ENCODE data around the gene ROR1. TPM values are rescaled to one million over a fixed set of nuclear protein-coding genes. Genes with fewer than 3 reads are reported as not detected.

The ROR1 gene
- total RNA-seq, 2 experiments from 2014 or later: not detected

- Mint-ChIP-seq H3K4me3 (no peak overlapping the region), H3K36me3 (ENCODE audit: low read depth) (no peaks in the 10 kb centered on the region), H3K9me3 (no peaks in the 10 kb centered on the region), H3K4me1 (ENCODE audit: low read depth) (no peaks in the 10 kb centered on the region), H3K27ac (no peak overlapping the region), H3K27me3 (peaks cover under 1% of the 10 kb centered on the region)
- ChIA-PET CTCF (no interaction called here), POLR2A (no interaction called here)
- ATAC-seq (no peak), DNase-seq (no peak)
- intact Hi-C loops (cut with micrococcal nuclease): no loop called here
- TF ChIP-seq, protein P1, sequence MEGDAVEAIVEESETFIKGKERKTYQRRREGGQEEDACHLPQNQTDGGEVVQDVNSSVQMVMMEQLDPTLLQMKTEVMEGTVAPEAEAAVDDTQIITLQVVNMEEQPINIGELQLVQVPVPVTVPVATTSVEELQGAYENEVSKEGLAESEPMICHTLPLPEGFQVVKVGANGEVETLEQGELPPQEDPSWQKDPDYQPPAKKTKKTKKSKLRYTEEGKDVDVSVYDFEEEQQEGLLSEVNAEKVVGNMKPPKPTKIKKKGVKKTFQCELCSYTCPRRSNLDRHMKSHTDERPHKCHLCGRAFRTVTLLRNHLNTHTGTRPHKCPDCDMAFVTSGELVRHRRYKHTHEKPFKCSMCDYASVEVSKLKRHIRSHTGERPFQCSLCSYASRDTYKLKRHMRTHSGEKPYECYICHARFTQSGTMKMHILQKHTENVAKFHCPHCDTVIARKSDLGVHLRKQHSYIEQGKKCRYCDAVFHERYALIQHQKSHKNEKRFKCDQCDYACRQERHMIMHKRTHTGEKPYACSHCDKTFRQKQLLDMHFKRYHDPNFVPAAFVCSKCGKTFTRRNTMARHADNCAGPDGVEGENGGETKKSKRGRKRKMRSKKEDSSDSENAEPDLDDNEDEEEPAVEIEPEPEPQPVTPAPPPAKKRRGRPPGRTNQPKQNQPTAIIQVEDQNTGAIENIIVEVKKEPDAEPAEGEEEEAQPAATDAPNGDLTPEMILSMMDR (IDR thresholded peaks at IDR 0.05): no peak
Measured at GRCh38 chr1:63924600-63924999, 150.8 kb downstream of the ROR1 start.

DNA sequence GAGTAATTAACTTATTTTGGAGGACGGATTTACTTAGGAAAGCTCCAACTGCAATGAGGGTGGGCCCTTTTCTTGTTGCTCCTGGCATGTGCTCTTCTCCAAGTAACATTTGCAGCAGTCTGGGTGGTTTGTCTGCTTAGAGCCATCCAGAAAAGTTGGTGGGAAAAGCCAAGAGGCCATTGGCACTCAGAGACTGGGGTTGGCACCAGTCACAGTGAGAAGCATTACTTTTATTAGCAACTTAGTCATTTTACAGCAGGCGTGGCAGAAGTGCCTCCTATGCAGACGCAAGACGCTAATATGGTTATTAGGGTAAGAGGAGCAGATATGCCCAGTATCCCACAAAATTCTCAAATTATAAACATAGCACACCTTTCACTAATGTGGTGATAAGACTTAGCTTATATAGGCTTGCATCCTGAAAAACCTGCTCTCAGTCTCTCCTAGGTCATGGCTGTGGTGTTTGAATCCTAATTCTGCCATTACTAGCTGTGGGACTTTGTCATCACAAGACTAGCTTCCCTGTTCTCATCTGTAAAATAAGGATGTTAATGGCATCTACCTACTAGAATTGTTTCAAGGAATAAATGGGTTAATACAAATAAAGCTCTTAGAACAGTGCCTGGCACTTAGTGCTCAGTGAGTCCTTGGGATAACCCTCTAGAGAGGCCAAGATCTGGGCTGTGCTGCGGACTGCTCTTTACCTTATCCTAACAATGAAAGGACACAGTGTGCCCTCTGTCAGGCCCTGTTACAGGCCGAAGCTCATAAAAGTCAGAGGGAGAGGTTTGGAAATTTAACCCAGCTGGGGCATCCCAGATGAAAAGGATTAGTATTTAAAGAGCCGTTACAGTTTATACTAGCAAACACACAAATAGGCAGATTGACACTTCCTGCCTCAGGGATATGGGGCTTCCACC, 154.6 kb downstream of the ROR1 start:
- no peak for ATAC-seq
- H3K27ac Mint-ChIP-seq: no peak overlapping the region
- intact Hi-C loops (cut with micrococcal nuclease): no loop called here
- ChIA-PET CTCF (interaction anchor here (1.4 kb wide), 1 partner anchor 10 kb away, joined by 4 read pairs; no protein-coding TSS in a partner anchor), POLR2A (no interaction called here)
- H3K9me3 Mint-ChIP-seq: no peaks in the 10 kb centered on the region
- no peak overlapping the region for H3K4me3 Mint-ChIP-seq
- H3K4me1 Mint-ChIP-seq (ENCODE audit: low read depth): no peaks in the 10 kb centered on the region
- DNase-seq: no peak
- TF ChIP-seq, protein P1 (IDR thresholded peaks at IDR 0.05): no peak
- no peaks in the 10 kb centered on the region for H3K36me3 Mint-ChIP-seq (ENCODE audit: low read depth)
- no peaks in the 10 kb centered on the region for H3K27me3 Mint-ChIP-seq

DNA sequence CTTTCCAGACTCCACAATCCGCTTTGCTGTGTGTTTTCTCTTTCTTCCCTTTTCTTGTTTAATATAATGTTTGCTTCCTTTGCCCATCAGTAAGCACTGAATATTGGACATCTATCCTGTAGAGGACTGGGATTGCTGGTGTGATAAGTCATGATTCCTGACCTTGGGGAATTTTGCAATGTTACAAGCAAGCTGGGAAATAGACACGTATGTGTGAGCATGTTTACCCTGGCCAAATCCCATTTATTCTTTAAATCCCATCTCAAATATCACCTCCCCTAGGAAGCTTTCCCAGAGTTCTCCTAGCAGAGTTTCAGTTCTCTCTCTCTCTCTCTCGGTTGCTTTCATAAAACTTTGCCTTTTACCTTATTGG, 155.3 kb downstream of the ROR1 start:
- CTCF ChIA-PET: no interaction called here

DNA sequence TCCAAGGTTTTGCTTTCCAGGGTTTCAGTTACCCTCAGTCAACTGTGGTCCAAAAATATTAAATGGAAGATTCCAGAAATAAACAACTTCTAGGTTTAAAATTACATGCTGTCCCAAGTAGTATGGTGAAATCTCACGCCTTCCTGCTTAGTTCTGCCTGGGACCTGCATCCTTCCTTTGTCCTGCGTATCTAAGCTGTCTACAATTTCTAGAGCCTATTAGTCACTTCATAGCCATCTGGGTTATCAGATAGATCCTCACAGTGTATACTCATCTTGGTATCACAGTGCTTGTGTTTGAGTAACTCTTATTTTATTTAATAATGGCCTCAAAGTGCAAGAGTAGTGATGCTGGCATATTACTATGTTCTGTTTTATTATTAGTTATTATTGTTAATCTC, 157.7 kb downstream of the ROR1 start:
- no peak for DNase-seq
- ATAC-seq: no peak
- H3K4me1 Mint-ChIP-seq (ENCODE audit: low read depth): no peaks in the 10 kb centered on the region
- intact Hi-C loops (cut with micrococcal nuclease): no loop called here
- CTCF ChIA-PET: no interaction called here
- H3K36me3 Mint-ChIP-seq (ENCODE audit: low read depth): no peaks in the 10 kb centered on the region
- TF ChIP-seq, protein P1 (IDR thresholded peaks at IDR 0.05): no peak
- POLR2A ChIA-PET: no interaction called here
- no peak overlapping the region for H3K4me3 Mint-ChIP-seq
- H3K27me3 Mint-ChIP-seq: no peaks in the 10 kb centered on the region
- no peaks in the 10 kb centered on the region for H3K9me3 Mint-ChIP-seq
- no peak overlapping the region for H3K27ac Mint-ChIP-seq

More for the DNA sequence above, 155.3 kb downstream of the ROR1 start:
- no peak for DNase-seq
- intact Hi-C loops (cut with micrococcal nuclease): no loop called here
- no peak for ATAC-seq
- Mint-ChIP-seq H3K9me3 (no peaks in the 10 kb centered on the region), H3K4me3 (no peak overlapping the region), H3K36me3 (ENCODE audit: low read depth) (no peaks in the 10 kb centered on the region), H3K27me3 (no peaks in the 10 kb centered on the region), H3K4me1 (ENCODE audit: low read depth) (no peaks in the 10 kb centered on the region), H3K27ac (no peak overlapping the region)
- TF ChIP-seq, protein P1 (IDR thresholded peaks at IDR 0.05): no peak
- POLR2A ChIA-PET: no interaction called here

- Mint-ChIP-seq H3K4me1 (ENCODE audit: low read depth) (no peaks in the 10 kb centered on the region), H3K4me3 (no peak overlapping the region), H3K36me3 (ENCODE audit: low read depth) (no peaks in the 10 kb centered on the region), H3K27ac (no peak overlapping the region), H3K27me3 (peaks cover under 1% of the 10 kb centered on the region), H3K9me3 (no peaks in the 10 kb centered on the region)
- DNase-seq: no peak
- POLR2A ChIA-PET: no interaction called here
- TF ChIP-seq, protein P1 (IDR thresholded peaks at IDR 0.05): no peak
- intact Hi-C loops (cut with micrococcal nuclease): no loop called here
- CTCF ChIA-PET: no interaction called here
- no peak for ATAC-seq
Measured at GRCh38 chr1:63934697-63935096, 160.9 kb downstream of the ROR1 start.

All from activated CD8-positive, alpha-beta T cell treated with anti-CD3 and anti-CD28 coated beads for 36 hours (primary cell).